ENCODE measurements around the gene SYNE2.

DNA sequence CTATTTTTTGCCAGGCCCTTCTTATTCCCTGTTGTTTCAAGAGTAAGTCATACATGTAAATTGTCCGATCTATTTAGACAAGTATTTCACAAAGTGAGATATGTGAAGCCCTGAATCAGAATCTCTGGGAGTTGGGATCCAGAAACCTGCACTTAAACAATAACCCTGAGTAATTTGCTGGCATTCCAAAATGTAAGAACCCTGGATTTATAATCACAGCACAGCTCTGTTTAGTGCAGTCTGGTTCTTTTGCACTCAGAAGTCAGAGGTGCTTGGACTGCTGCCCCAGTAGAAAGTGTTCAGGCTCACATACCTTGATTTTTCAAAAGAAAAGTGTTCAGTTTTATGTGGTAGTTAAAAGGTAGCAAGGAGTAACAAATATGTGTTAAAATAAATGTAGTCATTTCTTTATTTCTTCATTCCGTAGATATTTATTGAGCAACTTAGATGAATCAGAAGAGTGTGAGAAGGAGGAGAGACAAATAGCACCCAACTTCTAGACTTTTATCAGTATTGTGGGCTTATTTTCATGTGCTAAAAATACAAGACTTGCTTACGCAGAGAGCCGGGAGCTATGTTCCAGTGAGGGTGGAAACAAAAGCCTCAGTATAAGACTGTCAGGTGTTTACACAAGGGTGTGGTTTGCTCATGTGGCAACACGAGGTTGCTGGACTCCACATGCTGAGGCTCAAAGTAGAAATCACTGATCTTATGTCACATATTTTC, 70.1 kb downstream of the SYNE2 start:
- no peak for TF ChIP-seq POLR2A (IDR thresholded peaks at IDR 0.05)
- TF ChIP-seq, protein P1, sequence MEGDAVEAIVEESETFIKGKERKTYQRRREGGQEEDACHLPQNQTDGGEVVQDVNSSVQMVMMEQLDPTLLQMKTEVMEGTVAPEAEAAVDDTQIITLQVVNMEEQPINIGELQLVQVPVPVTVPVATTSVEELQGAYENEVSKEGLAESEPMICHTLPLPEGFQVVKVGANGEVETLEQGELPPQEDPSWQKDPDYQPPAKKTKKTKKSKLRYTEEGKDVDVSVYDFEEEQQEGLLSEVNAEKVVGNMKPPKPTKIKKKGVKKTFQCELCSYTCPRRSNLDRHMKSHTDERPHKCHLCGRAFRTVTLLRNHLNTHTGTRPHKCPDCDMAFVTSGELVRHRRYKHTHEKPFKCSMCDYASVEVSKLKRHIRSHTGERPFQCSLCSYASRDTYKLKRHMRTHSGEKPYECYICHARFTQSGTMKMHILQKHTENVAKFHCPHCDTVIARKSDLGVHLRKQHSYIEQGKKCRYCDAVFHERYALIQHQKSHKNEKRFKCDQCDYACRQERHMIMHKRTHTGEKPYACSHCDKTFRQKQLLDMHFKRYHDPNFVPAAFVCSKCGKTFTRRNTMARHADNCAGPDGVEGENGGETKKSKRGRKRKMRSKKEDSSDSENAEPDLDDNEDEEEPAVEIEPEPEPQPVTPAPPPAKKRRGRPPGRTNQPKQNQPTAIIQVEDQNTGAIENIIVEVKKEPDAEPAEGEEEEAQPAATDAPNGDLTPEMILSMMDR (IDR thresholded peaks at IDR 0.05), result no peak
